ENCODE results near the gene NUP133.
A peak's percentile ranks its signal among the peaks of the same experiment; 100 is the strongest.
"Not testable (repeated sequence)": the region's sequence is repeated elsewhere in the genome, so short reads cannot be mapped to it uniquely, and the experiment has no call there.

Gene NUP133

GRCh38 chr1:229411434-229412055, 96.6 kb downstream of the NUP133 start:
- DNase-seq: no peak

DNA sequence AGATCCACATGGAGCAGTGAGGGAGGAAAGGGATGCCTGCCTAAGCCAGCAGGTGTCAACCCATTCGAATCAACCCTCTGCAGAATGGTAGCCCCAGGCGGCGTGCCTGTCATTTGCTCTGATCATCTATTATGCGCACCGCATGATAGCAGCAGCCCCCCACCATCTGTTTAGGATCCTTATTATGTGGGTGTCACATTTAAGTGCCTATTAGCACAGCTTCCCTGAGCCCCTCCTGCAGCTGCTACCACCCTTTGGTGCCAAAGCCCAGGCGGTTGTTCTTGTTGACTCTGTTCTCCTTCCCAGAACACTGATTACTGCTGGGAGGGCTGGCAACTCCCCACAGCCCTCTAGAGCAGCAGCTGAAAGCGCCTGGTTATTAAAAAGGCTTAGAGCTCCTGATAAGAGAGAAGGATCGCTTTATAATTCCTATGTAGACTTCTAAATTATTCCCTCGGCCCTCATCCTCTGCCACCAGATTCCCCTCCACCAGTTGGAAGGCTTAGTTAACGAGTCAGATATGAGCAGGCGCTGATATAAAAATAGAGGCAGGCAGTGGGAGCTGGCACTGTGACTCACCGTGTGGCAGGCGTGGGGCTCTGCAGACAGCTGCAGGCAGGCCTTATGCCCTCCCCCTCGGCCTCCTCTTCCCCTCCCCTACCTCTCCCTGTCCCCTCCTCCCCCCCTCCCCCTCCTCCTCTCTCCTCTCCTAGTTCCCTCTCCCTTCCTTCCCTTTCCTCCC, 97.3 kb downstream of the NUP133 start:
- DNase-seq: peak; percentile 72 to 85

GRCh38 chr1:229410370-229410691, 97.8 kb downstream of the NUP133 start:
- no peak for DNase-seq

DNA sequence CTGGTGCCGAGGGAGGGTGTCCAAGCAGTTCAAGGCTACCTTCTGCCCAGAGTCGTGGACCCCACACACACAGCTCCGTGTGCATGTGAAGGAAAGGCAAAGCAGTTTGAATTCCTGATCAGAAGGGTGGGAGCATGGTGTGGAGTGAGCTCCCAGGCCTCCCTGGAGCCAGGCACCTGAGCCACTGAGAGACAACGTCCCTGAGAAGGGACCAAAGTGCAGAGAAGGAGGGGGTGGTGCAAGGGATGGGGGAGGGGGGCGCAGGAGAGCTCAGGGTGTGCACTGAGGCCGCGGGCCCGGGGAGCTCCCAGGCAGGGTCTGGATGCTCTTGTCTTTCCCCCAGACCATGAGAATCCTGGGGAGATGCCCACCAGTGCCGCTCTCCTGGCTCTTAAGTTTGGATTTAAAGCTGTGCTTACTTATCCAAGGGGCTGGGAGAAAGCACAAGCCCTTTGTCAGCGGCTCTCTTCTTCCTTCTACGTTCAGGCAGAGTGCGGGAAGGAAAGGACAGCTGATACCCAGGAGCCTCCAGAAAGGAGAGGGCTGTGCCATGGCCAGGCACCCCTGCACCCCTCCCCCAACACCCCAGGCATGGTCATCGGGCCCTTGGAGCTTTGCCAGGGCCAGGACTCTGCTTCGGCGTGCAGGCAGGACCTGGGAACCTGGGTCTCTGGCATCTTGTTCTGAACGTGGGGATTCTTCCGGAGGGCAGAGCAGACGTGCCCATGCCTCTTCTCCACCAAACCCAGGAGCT, 98.3 kb downstream of the NUP133 start:
- DNase-seq: no peak

DNA sequence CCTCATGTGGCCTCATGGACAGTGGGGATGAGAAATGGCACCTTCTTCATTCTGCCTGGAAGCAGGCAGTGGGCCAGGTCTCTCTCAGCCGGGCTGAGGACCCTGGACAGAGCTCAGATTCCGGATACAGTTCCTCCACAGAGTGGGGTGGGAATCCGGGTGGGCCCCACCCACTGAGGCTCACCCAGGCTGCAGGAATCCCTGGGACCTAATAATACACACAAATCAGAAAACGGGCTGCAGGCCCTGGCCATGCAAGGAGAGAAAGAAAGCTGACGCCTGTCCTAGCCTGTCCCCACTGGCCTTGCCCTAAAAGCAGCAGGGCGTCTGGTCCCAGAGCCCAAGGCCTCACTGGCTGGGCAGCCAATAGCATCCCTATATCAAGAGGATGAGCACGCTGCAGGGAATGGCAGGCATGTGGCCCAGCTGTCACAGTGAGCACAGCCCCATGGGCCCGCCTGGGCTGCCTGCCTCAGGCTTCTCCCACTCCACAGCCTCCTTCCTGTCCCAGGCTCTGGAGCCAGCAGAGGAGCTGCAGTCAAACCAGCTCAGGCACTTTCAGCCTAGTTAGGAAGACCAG, 99.6 kb downstream of the NUP133 start:
- no peak for DNase-seq

DNA sequence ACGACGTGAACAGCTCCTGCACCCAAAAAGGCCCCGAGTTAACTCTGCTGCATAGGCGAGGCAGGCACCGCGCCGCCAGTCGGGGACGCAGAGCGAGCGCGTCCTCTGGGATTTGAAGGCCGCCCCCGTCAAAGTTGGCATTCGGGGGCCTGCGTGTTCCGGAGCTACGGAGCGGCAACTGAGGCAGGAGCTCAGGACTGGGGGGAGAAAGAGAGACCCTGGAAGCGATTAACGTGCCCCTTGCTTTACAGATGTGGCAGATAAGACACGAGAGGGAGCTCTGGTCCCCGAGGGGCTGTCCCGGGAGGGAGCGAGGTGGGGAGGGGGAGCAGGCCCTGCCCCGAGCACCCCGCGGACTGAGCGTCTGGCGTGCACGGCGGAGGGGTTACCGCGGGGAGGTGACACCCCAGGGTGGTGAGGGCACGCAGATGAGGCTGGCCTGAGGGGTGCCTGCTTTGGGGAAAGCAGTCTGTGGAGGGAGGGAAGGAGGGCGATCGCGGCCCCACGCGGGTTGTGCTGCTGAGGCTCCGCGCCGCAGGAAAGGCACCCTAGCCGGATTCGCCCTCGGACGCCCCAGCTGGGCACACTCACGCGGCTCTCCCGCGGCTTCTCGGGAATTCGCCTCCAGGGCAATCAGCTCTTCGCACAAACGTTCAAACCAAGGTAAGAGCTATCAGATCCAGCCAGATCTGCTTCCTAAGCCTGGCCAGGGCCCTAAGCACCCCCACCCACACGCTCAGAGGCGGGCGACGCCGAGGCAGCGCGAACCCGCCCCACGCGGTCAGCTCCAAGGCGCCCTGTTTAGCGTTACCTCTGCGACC, 100.7 kb downstream of the NUP133 start:
- no peak for DNase-seq

- DNase-seq: no peak
Measured at GRCh38 chr1:229406798-229407197, 101.3 kb downstream of the NUP133 start.

DNA sequence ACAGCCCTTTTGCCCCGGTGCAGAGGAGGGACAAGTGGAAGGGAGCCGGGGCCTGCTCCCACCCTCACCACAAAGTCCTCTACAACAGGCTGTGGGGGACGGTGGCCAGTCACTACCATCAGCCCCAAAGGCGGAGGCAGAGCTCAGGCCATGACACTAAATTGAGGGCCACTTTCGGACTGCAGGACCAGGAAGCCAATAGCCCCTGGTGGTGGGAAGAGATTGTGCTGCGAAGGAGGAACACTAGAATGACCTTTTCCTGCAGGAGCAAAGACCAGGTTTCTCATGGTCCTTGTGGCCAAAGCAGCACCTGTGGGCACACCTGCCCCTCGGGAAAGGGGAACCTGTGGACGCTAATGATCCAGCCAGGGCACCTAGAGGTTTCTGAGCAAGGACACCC, 104.6 kb downstream of the NUP133 start:
- no peak for DNase-seq

- DNase-seq: no peak
Measured at GRCh38 chr1:229402993-229403392, 105.1 kb downstream of the NUP133 start.

DNA sequence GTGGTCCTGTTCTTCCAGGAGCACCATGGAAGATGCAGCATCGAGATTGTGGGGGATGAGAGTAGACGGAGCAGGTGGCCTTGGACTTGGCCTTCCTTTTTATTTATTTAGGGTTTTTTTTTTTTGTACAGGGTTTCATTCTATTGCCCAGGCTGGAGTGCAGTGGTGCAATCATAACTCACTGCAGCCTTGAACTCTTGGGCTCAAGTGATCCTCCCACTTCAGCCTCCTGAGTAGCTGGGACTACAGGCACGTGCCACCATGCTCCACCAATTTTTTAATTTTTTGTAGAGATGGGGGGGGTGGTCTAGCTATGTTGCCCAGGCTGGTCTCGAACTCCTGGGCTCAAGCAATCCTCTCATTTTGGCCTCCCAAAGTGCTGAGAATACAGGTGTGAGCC, 105.8 kb downstream of the NUP133 start:
- DNase-seq: not testable (repeated sequence)

DNA sequence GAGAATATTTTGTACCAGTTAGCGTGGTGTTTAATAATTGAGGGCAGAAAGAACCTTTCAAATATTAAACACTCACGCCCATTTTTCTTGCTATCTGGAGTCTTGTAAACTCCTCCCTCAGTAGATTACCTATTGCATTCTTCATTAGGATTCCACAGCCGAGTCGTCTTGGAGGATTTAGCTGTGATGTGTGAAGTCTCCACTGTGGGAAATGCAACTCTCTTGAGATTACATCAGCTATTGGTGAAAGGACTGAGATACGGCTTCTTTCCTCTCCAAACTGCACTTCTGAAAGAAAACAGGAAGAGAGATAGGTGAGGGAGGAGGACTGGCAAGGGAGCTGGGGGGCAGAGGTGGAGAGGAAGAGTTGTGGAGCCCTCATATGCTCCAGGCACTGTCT, 110.4 kb downstream of the NUP133 start:
- DNase-seq: no peak

- DNase-seq: no peak
Measured at GRCh38 chr1:229396585-229397206, 111.4 kb downstream of the NUP133 start.

DNA sequence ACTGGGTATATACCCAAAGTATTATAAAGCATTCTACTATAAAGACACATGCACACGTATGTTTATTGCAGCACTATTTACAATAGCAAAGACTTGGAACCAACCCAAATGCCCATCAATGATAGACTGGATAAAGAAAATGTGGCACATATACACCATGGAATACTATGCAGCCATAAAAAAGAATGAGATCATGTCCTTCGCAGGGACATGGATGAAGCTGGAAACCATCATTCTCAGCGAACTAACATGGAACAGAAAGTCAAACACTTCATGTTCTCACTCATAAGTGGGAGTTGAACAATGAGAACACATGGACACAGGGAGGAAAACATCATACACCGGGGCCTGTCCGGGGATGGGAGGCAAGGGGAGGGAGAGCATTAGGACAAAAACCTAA, 113.6 kb downstream of the NUP133 start:
- not testable (repeated sequence) for DNase-seq

DNA sequence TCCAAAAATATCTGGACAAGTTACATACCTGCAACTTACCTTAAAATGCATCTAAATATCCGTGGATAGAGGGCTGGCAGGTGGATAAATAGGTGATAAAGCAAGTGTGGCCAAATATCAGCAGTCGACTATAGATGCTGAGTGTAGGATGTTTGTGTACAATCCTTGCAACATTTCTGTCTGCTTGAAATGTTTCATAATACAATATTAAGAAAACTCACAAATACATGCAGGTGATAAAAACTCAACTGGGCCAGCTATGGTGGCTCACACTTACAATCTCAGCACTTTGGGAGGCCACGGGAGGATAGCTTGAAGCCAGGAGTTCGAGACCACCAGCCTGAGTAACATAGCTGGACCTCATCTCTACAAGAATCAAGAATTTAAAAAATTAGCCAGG, 115.2 kb downstream of the NUP133 start:
- DNase-seq: no peak
